Endodermal cell (in vitro differentiated cells): Measurements from ENCODE around the gene DACH1. TPM values are rescaled to one million over a fixed set of nuclear protein-coding genes. Genes with fewer than 3 reads are reported as not detected.
A peak's percentile ranks its signal among the peaks of the same experiment; 100 is the strongest.

ENCODE experiments used
- DNase-seq: peaks from one replicate; pipeline ENCODE4 v3.0.0-alpha.2; 2017
- H3K27ac ChIP-seq: 2 replicates; pipeline ENCODE4 v1.5.1; 2013; ENCODE audit warnings: mild to moderate bottlenecking, low read depth, low read length, moderate library complexity
- H3K27me3 ChIP-seq: 2 replicates; pipeline ENCODE4 v1.6.1; 2013; ENCODE audit warnings: mild to moderate bottlenecking, low read length, moderate library complexity; ENCODE audit not compliant: insufficient read depth, control insufficient read depth, poor library complexity, severe bottlenecking
- H3K36me3 ChIP-seq: 2 replicates; pipeline ENCODE4 v1.7.0; 2013; ENCODE audit warnings: mild to moderate bottlenecking, low read length, moderate library complexity; ENCODE audit not compliant: control insufficient read depth, insufficient read depth
- H3K4me1 ChIP-seq: one replicate; pipeline ENCODE4 v1.7.0; 2013; ENCODE audit warnings: low read length; ENCODE audit not compliant: control insufficient read depth, insufficient read depth
- H3K4me3 ChIP-seq: 2 replicates; pipeline ENCODE4 v1.5.1; 2013; ENCODE audit warnings: mild to moderate bottlenecking, low read length, moderate library complexity
- H3K9ac ChIP-seq: 2 replicates; pipeline ENCODE4 v1.6.1; 2013; ENCODE audit warnings: mild to moderate bottlenecking, low read length, moderate library complexity; ENCODE audit not compliant: poor library complexity, severe bottlenecking; ENCODE audit errors: extremely low read depth
- H3K9me3 ChIP-seq: 2 replicates; pipeline ENCODE4 v1.6.1; 2013; ENCODE audit warnings: mild to moderate bottlenecking, low read length, moderate library complexity; ENCODE audit not compliant: control insufficient read depth
- H3K27ac Mint-ChIP-seq: 2 replicates; pipeline ENCODE4 v1.8.0; 2020; ENCODE audit warnings: mixed read lengths
- H3K27me3 Mint-ChIP-seq: 2 replicates; pipeline ENCODE4 v1.8.0; 2021; ENCODE audit warnings: mild to moderate bottlenecking, mixed read lengths; ENCODE audit not compliant: insufficient read depth
- H3K36me3 Mint-ChIP-seq: 2 replicates; pipeline ENCODE4 v1.8.0; 2020; ENCODE audit warnings: low read depth, mixed read lengths
- H3K4me1 Mint-ChIP-seq: 2 replicates; pipeline ENCODE4 v1.8.0; 2020; ENCODE audit warnings: mixed read lengths
- H3K4me3 Mint-ChIP-seq: 2 replicates; pipeline ENCODE4 v1.8.0; 2020; ENCODE audit warnings: mild to moderate bottlenecking, moderate library complexity, mixed read lengths
- H3K9me3 Mint-ChIP-seq: 2 replicates; pipeline ENCODE4 v1.8.0; 2020; ENCODE audit warnings: mild to moderate bottlenecking, mixed read lengths
- WGBS, 2 experiments: methylation state at CpG; one replicate each; pipeline versions ENCODE4 v1.1.5 to v1.1.7; 2013; ENCODE audit warnings: missing lambda C conversion rate in 2 of 2, mixed read lengths in 1 of 2; ENCODE audit not compliant: insufficient coverage in 1 of 2, insufficient read length in 1 of 2; 5-methylcytosine and 5-hydroxymethylcytosine counted together
- total RNA-seq, 2 donors: library from RNA; stranded (reverse); fragmentation: NEBNext Ultra II Directional in 1 of 2; extraction: Animal tissue kit (Norgen Biotek cat#: 25700) in 1 of 2; gene quantifications; 2 replicates in 1 of 2; 3 replicates in 1 of 2; pipeline ENCODE4 v1.2.1, GENCODE V29; 2021
- TF ChIP-seq, protein P1 (sequence below): fragments of 200-600 bp; sonication (generic); conservative IDR thresholded peaks from 2 replicates; pipeline ENCODE4 v1.5.0; 2021; ENCODE audit warnings: antibody characterized with exemption, mild to moderate bottlenecking

Gene DACH1
- total RNA-seq, 2 donors from 2014 or later = 0.81 to 1.2 TPM

DNA sequence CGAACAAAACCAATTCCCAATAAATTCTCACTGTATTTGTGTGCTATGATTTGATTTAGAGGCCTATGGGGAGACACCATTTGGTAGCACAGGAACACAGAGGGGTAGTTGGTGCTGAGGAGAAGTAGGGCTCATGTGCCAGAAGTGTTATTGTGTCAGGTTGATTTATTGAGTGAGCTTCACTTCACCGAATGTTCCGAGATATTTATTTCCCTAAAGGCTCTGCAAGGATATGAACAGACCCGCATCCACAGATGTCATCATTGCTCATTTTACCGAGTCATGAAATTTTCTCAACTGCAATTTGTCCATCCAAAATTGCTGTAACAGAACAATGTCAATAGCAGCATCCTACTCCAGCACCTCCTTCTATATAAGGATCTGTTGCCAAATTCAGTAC lies 69.5 kb downstream of the DACH1 start:
- Mint-ChIP-seq H3K4me1 (peaks cover 4% of the 10 kb centered on the region), H3K27ac (no peak overlapping the region), H3K27me3 (no peaks in the 10 kb centered on the region), H3K36me3 (no peaks in the 10 kb centered on the region), H3K9me3 (no peaks in the 10 kb centered on the region), H3K4me3 (no peak overlapping the region)
- 93 to 95% methylated on average over 3 to 5 of the region's 5 CpGs for WGBS, 2 experiments
- Histone ChIP-seq H3K27me3 (no peaks in the 10 kb centered on the region), H3K36me3 (no peaks in the 10 kb centered on the region), H3K9ac (no peak overlapping the region), H3K4me3 (no peak overlapping the region), H3K4me1 (no peaks in the 10 kb centered on the region), H3K9me3 (no peaks in the 10 kb centered on the region), H3K27ac (no peak overlapping the region)
- DNase-seq = no peak
- TF ChIP-seq, protein P1, sequence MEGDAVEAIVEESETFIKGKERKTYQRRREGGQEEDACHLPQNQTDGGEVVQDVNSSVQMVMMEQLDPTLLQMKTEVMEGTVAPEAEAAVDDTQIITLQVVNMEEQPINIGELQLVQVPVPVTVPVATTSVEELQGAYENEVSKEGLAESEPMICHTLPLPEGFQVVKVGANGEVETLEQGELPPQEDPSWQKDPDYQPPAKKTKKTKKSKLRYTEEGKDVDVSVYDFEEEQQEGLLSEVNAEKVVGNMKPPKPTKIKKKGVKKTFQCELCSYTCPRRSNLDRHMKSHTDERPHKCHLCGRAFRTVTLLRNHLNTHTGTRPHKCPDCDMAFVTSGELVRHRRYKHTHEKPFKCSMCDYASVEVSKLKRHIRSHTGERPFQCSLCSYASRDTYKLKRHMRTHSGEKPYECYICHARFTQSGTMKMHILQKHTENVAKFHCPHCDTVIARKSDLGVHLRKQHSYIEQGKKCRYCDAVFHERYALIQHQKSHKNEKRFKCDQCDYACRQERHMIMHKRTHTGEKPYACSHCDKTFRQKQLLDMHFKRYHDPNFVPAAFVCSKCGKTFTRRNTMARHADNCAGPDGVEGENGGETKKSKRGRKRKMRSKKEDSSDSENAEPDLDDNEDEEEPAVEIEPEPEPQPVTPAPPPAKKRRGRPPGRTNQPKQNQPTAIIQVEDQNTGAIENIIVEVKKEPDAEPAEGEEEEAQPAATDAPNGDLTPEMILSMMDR = no peak

DNA sequence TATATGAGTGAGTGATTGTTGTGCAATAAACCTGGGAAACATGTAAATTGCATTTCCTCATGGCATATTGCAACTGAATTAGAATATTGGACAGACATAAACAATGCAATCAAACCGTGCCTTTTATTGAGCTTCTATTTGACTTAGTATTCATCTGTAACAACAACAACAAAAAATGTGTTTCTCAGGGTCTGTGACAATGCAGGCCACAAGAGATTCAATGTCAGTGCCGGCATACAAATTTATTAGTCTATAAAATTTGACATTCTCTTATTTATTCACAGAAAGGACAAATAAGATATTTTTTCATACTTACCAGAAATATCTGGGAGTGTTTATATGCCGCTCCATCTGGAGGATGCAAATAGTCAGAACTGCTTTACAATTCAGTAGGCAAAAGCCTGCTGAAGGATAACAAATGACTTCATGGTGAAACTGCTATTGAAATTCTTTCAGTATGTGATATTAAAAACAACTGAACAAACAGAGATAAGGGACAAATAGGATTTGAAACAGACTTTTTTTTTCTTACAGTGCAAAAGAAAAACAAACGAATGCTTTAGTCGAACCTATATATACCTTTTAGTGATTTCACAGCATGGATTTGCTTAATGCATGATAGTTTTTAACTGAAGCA lies 77.2 kb downstream of the DACH1 start:
- H3K27ac Mint-ChIP-seq = no peak overlapping the region
- no peak overlapping the region for H3K9ac ChIP-seq
- peaks cover 12% of the 10 kb centered on the region for H3K4me1 Mint-ChIP-seq
- no peak for DNase-seq
- H3K9me3 Mint-ChIP-seq = no peaks in the 10 kb centered on the region
- TF ChIP-seq, protein P1 = no peak
- H3K36me3 ChIP-seq = no peaks in the 10 kb centered on the region
- H3K27ac ChIP-seq = peak overlapping the region; percentile 36
- H3K9me3 ChIP-seq = no peaks in the 10 kb centered on the region
- WGBS, 2 experiments = 88 to 96% methylated on average over 3 to 5 of the region's 5 CpGs
- H3K4me1 ChIP-seq = no peaks in the 10 kb centered on the region
- H3K27me3 Mint-ChIP-seq = no peaks in the 10 kb centered on the region
- no peak overlapping the region for H3K4me3 ChIP-seq
- no peaks in the 10 kb centered on the region for H3K27me3 ChIP-seq
- no peak overlapping the region for H3K4me3 Mint-ChIP-seq
- no peaks in the 10 kb centered on the region for H3K36me3 Mint-ChIP-seq

DNA sequence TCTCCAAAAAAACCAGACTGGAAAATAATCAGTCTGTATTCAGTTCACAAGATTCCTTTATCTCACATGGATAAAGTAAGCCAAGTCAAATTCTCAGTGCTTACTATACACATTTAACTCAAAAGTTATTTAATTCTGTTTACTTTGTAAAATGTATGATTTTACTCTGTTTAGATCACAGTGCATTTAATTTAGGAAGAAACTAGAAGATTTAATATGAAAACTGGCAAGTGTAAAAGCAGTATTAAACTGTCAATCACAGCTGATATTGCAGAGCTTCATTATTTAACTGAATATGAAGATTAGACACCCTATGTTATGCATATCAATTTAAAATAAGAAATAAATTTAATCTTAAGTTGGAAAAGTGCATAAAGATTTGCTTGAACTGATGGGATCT lies 78.0 kb downstream of the DACH1 start:
- Histone ChIP-seq H3K4me3 (no peak overlapping the region), H3K27ac (no peak overlapping the region), H3K9me3 (no peaks in the 10 kb centered on the region), H3K4me1 (no peaks in the 10 kb centered on the region), H3K36me3 (no peaks in the 10 kb centered on the region), H3K9ac (no peak overlapping the region), H3K27me3 (no peaks in the 10 kb centered on the region)
- Mint-ChIP-seq H3K27ac (no peak overlapping the region), H3K9me3 (no peaks in the 10 kb centered on the region), H3K4me1 (peaks cover 14% of the 10 kb centered on the region), H3K36me3 (no peaks in the 10 kb centered on the region), H3K27me3 (no peaks in the 10 kb centered on the region), H3K4me3 (no peak overlapping the region)
- no peak for DNase-seq
- TF ChIP-seq, protein P1 = no peak
